Nephron (organoid): Measurements from ENCODE around the gene ADSL.

Source experiments
- H3K27ac Mint-ChIP-seq, 3 experiments: 2 replicates each; pipeline ENCODE4 v1.8.0; 2020; ENCODE audit warnings: mixed read lengths in 3 of 3, mild to moderate bottlenecking in 2 of 3, moderate library complexity in 1 of 3
- H3K27me3 Mint-ChIP-seq: 2 replicates; pipeline ENCODE4 v1.8.0; 2021; ENCODE audit warnings: low read depth, mild to moderate bottlenecking, moderate library complexity, mixed read lengths
- H3K36me3 Mint-ChIP-seq: 2 replicates; pipeline ENCODE4 v1.8.0; 2020; ENCODE audit warnings: low read depth, mixed read lengths
- H3K4me1 Mint-ChIP-seq: 2 replicates; pipeline ENCODE4 v1.8.0; 2020; ENCODE audit warnings: mixed read lengths
- H3K4me3 Mint-ChIP-seq, 3 experiments: 2 replicates each; pipeline ENCODE4 v1.8.0; 2020; ENCODE audit warnings: mild to moderate bottlenecking in 3 of 3, mixed read lengths in 3 of 3, moderate library complexity in 2 of 3
- H3K9me3 Mint-ChIP-seq: 2 replicates; pipeline ENCODE4 v1.8.0; 2020; ENCODE audit warnings: mixed read lengths
- CTCF ChIP-seq, 3 experiments: fragments of 200-600 bp; sonication (generic); IDR thresholded peaks; one replicate each; pipeline ENCODE4 v1.5.0; 2021; ENCODE audit warnings: antibody characterized with exemption in 3 of 3; ENCODE audit not compliant: unreplicated experiment in 3 of 3

Gene ADSL

GRCh38 chr22:40414838-40415505, 68.7 kb downstream of the ADSL start:
- Mint-ChIP-seq H3K4me3 (peak overlapping the region in 1 of 3 experiments; percentile 37), H3K4me1 (peaks cover 37% of the 10 kb centered on the region), H3K27me3 (no peaks in the 10 kb centered on the region), H3K9me3 (no peaks in the 10 kb centered on the region), H3K27ac (peak overlapping the region; percentile 86 to 92 (median 92)), H3K36me3 (peaks cover 42% of the 10 kb centered on the region)
- no peak for TF ChIP-seq CTCF (IDR thresholded peaks at IDR 0.05; ENCODE audit: unreplicated experiment in 3 of 3)

DNA sequence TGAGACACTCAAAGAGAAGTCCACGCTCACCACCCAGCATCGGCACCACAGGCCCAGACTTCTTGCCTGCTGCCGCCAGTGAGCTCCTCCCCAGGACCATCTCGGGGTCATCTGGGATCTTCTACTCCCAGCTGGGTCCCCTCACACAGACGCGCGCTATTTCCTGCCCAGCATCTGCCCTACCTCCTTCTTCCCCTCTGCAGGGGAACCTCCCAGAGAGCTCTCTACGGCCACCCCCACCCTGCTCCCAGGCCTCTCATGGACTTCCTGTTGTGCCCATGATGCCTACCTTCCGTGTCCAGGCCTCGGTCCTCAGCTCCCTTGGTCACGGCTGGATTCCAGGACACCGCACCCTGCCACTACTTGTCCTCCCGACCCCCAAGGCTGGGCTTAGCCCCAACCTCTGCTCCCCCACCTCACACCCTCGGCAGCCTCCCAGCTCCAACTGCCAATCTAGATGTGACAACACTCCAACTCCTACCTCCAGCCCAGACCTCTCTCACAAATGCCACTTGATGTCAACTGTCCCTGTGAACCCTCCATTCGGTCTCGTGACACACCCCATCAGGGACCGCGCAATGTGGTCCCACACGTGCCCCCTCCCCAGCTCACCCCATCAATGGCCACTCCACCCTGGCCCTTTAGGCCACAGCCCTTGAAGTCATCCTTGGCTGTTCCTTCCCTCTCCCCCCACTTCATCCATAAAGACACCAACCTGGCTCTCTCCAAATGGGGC, 69.4 kb downstream of the ADSL start:
- no peaks in the 10 kb centered on the region for H3K27me3 Mint-ChIP-seq
- peak overlapping the region in 1 of 3 experiments; percentile 37 for H3K4me3 Mint-ChIP-seq
- H3K4me1 Mint-ChIP-seq = peaks cover 37% of the 10 kb centered on the region
- no peaks in the 10 kb centered on the region for H3K9me3 Mint-ChIP-seq
- TF ChIP-seq CTCF (IDR thresholded peaks at IDR 0.05; ENCODE audit: unreplicated experiment in 3 of 3) = no peak
- H3K36me3 Mint-ChIP-seq = peaks cover 42% of the 10 kb centered on the region
- H3K27ac Mint-ChIP-seq = peak overlapping the region; percentile 86 to 92 (median 92)

- no peaks in the 10 kb centered on the region for H3K27me3 Mint-ChIP-seq
- TF ChIP-seq CTCF (IDR thresholded peaks at IDR 0.05; ENCODE audit: unreplicated experiment in 3 of 3) = no peak
- H3K4me1 Mint-ChIP-seq = peaks cover 37% of the 10 kb centered on the region
- H3K9me3 Mint-ChIP-seq = no peaks in the 10 kb centered on the region
- peaks cover 43% of the 10 kb centered on the region for H3K36me3 Mint-ChIP-seq
- peak overlapping the region; percentile 86 to 92 (median 92) for H3K27ac Mint-ChIP-seq
- H3K4me3 Mint-ChIP-seq = no peak overlapping the region
Observed at GRCh38 chr22:40416267-40416570, 69.9 kb downstream of the ADSL start.

DNA sequence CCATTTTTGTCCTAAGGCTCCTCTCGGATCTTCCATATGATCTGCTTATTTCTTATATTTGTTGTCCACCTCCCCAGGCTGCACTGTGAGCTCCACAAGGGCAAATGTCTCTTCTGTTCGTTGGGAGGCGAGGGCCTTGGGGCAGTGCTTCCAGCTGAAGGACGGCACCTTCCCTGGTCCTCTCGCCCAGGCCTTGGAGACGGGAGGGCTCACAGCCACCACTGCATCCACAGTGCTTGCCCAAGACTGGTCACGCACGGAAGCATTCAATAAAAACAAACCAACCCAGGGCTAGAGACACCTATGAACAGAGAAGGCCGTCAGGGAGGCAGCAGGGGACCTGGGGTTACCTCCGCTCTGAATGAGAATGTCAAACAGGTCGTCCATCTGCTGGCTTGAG, 70.3 kb downstream of the ADSL start:
- no peak for TF ChIP-seq CTCF (IDR thresholded peaks at IDR 0.05; ENCODE audit: unreplicated experiment in 3 of 3)
- Mint-ChIP-seq H3K27ac (peak overlapping the region; percentile 36 to 92 (median 86)), H3K9me3 (no peaks in the 10 kb centered on the region), H3K4me3 (no peak overlapping the region), H3K27me3 (no peaks in the 10 kb centered on the region), H3K4me1 (peaks cover 37% of the 10 kb centered on the region), H3K36me3 (peaks cover 43% of the 10 kb centered on the region)

GRCh38 chr22:40417041-40417440, 70.7 kb downstream of the ADSL start:
- Mint-ChIP-seq H3K36me3 (peaks cover 43% of the 10 kb centered on the region), H3K4me3 (no peak overlapping the region), H3K27ac (peak overlapping the region in 1 of 3 experiments; percentile 92), H3K4me1 (peaks cover 41% of the 10 kb centered on the region), H3K27me3 (no peaks in the 10 kb centered on the region), H3K9me3 (no peaks in the 10 kb centered on the region)
- no peak for TF ChIP-seq CTCF (IDR thresholded peaks at IDR 0.05; ENCODE audit: unreplicated experiment in 3 of 3)

DNA sequence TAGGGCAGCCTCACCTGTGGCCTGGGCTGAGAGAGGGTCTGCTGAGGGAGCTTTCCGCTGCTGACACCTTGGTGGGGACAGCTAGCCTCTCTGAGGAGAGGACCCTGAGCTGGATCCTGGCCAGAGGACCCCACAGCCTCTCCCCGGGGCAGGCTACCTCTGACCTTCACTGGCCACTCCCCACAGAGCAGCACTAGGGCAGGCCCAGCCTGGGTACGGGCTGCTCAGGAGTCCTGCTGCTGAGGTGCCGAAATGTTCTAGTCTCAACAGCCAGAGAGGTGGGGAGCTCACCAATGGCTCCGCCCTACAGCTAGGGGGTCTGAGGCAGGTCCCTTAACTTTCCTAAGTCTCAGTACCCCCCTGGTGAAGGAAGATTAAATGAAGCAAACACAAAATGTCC, 71.6 kb downstream of the ADSL start:
- no peak for TF ChIP-seq CTCF (IDR thresholded peaks at IDR 0.05; ENCODE audit: unreplicated experiment in 3 of 3)
- H3K27me3 Mint-ChIP-seq = no peaks in the 10 kb centered on the region
- no peak overlapping the region for H3K4me3 Mint-ChIP-seq
- no peak overlapping the region for H3K27ac Mint-ChIP-seq
- peaks cover 42% of the 10 kb centered on the region for H3K4me1 Mint-ChIP-seq
- no peaks in the 10 kb centered on the region for H3K9me3 Mint-ChIP-seq
- H3K36me3 Mint-ChIP-seq = peaks cover 45% of the 10 kb centered on the region
